Measurements from ENCODE around the gene PAGE1. TPM values are rescaled to one million over a fixed set of nuclear protein-coding genes. Genes with fewer than 3 reads are reported as not detected.

Gene PAGE1
- total and polyA plus RNA-seq, 10 of the 15 experiments (the other 5 are each of a cell fraction or from before 2014, with no cell fraction given) = not detected

DNA sequence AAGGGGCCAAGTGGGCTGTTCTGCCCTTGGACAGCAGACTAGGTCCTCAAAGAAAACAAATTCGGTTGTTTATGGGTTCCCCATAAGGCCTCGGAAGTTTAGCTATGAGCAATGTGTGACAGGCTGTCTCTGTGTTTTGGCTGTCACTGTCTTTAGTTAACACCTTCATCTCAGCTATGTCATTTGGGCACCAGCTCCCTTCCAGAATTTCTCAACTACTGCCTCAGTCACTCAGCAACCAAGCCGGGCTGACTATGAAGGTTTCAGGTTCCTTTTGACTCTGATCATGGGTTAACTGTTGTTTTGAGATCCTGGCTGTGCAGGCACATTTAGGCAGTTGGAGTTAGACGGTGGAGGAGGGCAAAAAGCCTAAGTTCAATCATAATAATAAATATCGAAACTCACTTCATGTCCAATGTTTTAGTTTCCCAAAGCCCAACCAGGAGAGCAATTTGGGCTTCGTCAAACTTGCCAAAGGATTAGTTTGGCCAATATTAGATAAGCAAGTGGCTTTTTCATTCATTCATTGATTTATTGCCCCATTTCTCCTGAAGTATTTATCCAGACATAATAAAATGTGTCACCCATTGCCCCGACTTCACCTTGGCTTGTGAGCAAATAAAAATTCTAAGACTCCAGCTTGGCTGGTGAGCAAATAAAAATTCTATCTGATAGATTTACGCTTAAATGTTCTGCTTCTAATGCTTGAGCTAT lies 9.1 kb upstream of the PAGE1 start:
- no peak overlapping the region for H3K9ac ChIP-seq (ENCODE audit: control insufficient read depth, insufficient read depth, low read length)
- BruUV-seq (replicated peaks) = no TSS peak
- in situ Hi-C loops (cut with MboI) (no loop called here), intact Hi-C loops (cut with micrococcal nuclease; ENCODE audit: unreplicated experiment) (no loop called here)
- H3K36me3 ChIP-seq (ENCODE audit: control insufficient read depth in 2 of 2, insufficient read depth in 2 of 2, low read length in 1 of 2) = no peaks in the 10 kb centered on the region
- ATAC-seq (no peak), FAIRE-seq (no peak), DNase-seq (ENCODE audit: low read depth, low spot score) (no peak)
- no peak overlapping the region for H3K4me3 ChIP-seq
- H3K4me1 ChIP-seq (ENCODE audit: control insufficient read depth, insufficient read depth, low read length) = no peaks in the 10 kb centered on the region
- TF ChIP-seq DPF2 (IDR thresholded peaks at IDR 0.05) (no peak), EP300 (IDR thresholded peaks at IDR 0.05; ENCODE audit: borderline replicate concordance in 1 of 2, control insufficient read depth in 1 of 2, low read depth in 2 of 2, low read length in 2 of 2) (no peak), RFX5 (IDR thresholded peaks at IDR 0.05; ENCODE audit: low read depth, low read length) (no peak), CEBPB (IDR thresholded peaks at IDR 0.05; ENCODE audit: borderline replicate concordance in 1 of 2, low read depth in 2 of 2, low read length in 2 of 2) (no peak), GABPA (IDR thresholded peaks at IDR 0.05; ENCODE audit: low read depth) (no peak)
- no peaks in the 10 kb centered on the region for H3K79me2 ChIP-seq (ENCODE audit: control insufficient read depth, insufficient read depth, low read length)
- H4K20me1 ChIP-seq (ENCODE audit: control insufficient read depth, insufficient read depth) = no peaks in the 10 kb centered on the region
- ChIA-PET SMC1A (ENCODE audit: uncharacterized antibody, unreplicated experiment) (no interaction called here), POLR2A (no interaction called here), CTCF (no interaction called here), RAD21 (ENCODE audit: unreplicated experiment) (no interaction called here)
- no peaks in the 10 kb centered on the region for H3K9me3 ChIP-seq (replicated peaks; ENCODE audit: control insufficient read depth, insufficient read depth, low read length)
- no peak overlapping the region for H3K4me2 ChIP-seq (ENCODE audit: control insufficient read depth, insufficient read depth)
- no peaks in the 10 kb centered on the region for H3K27me3 ChIP-seq (replicated peaks in 1 of 2; ENCODE audit: control insufficient read depth in 2 of 2, insufficient read depth in 2 of 2, low read length in 1 of 2)
- 4% methylated on average over 8 of the region's 8 CpGs for WGBS (ENCODE audit: insufficient coverage, insufficient replicate concordance, low lambda C conversion rate, missing lambda C conversion rate)
- H3K27ac ChIP-seq (ENCODE audit: control insufficient read depth, insufficient read depth) = no peak overlapping the region
- H2AFZ ChIP-seq (ENCODE audit: control insufficient read depth, low read depth, low read length) = no peak overlapping the region

DNA sequence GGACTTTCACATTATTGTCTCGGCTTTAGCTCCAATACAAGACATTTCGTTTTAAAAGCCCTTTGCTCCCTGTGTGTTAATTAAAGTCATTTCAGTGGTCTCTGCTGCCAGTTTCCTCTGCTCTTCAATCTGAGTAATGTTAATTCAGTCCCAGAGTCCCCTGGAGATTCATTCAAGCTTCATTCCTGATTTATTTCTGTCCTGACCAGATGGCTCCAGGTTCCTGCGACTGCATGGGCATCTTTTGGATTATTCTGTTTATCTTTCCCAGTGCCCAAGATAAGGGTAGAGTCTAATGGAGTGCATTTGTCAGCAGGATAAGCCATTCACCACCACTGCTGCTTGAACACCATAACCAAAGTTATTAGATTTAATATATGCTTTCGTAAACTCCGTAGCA lies 6.1 kb upstream of the PAGE1 start:
- FAIRE-seq (no peak), ATAC-seq (no peak), DNase-seq (ENCODE audit: low read depth, low spot score) (no peak)
- H3K4me1 ChIP-seq (ENCODE audit: control insufficient read depth, insufficient read depth, low read length) = no peaks in the 10 kb centered on the region
- BruUV-seq (replicated peaks) = no TSS peak
- H3K4me3 ChIP-seq = no peak overlapping the region
- no peak overlapping the region for H3K9ac ChIP-seq (ENCODE audit: control insufficient read depth, insufficient read depth, low read length)
- ChIA-PET SMC1A (ENCODE audit: uncharacterized antibody, unreplicated experiment) (no interaction called here), POLR2A (no interaction called here), RAD21 (ENCODE audit: unreplicated experiment) (no interaction called here), CTCF (no interaction called here)
- intact Hi-C loops (cut with micrococcal nuclease; ENCODE audit: unreplicated experiment) (no loop called here), in situ Hi-C loops (cut with MboI) (no loop called here)
- no peaks in the 10 kb centered on the region for H3K79me2 ChIP-seq (ENCODE audit: control insufficient read depth, insufficient read depth, low read length)
- no peaks in the 10 kb centered on the region for H3K36me3 ChIP-seq (ENCODE audit: control insufficient read depth in 2 of 2, insufficient read depth in 2 of 2, low read length in 1 of 2)
- 1% methylated on average over 5 of the region's 5 CpGs for WGBS (ENCODE audit: insufficient coverage, insufficient replicate concordance, low lambda C conversion rate, missing lambda C conversion rate)
- no peak overlapping the region for H3K4me2 ChIP-seq (ENCODE audit: control insufficient read depth, insufficient read depth)
- H2AFZ ChIP-seq (ENCODE audit: control insufficient read depth, low read depth, low read length) = no peak overlapping the region
- no peaks in the 10 kb centered on the region for H4K20me1 ChIP-seq (ENCODE audit: control insufficient read depth, insufficient read depth)
- no peaks in the 10 kb centered on the region for H3K27me3 ChIP-seq (replicated peaks in 1 of 2; ENCODE audit: control insufficient read depth in 2 of 2, insufficient read depth in 2 of 2, low read length in 1 of 2)
- no peak overlapping the region for H3K27ac ChIP-seq (ENCODE audit: control insufficient read depth, insufficient read depth)
- H3K9me3 ChIP-seq (replicated peaks; ENCODE audit: control insufficient read depth, insufficient read depth, low read length) = no peaks in the 10 kb centered on the region
- TF ChIP-seq, protein P1, sequence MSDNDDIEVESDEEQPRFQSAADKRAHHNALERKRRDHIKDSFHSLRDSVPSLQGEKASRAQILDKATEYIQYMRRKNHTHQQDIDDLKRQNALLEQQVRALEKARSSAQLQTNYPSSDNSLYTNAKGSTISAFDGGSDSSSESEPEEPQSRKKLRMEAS (IDR thresholded peaks at IDR 0.05; ENCODE audit: low read depth, low read length) = no peak
- TF ChIP-seq POLR2AphosphoS2 (IDR thresholded peaks at IDR 0.05; ENCODE audit: low read depth, low read length) = no peak
- no peak for TF ChIP-seq YY1 (IDR thresholded peaks at IDR 0.05; ENCODE audit: low read depth, low read length)
- TF ChIP-seq MTA2 (IDR thresholded peaks at IDR 0.05; ENCODE audit: low read depth) = no peak
- TF ChIP-seq IKZF2 (IDR thresholded peaks at IDR 0.05) = no peak
- no peak for TF ChIP-seq EP300 (IDR thresholded peaks at IDR 0.05; ENCODE audit: borderline replicate concordance in 1 of 2, control insufficient read depth in 1 of 2, low read depth in 2 of 2, low read length in 2 of 2)
- no peak for TF ChIP-seq SMARCA5 (IDR thresholded peaks at IDR 0.05)
- no peak for TF ChIP-seq FOXK2 (IDR thresholded peaks at IDR 0.05)
- TF ChIP-seq RCOR1 (conservative IDR thresholded peaks at IDR 0.05; ENCODE audit: low read depth, low read length) = no peak
- no peak for TF ChIP-seq SMAD5 (IDR thresholded peaks at IDR 0.05; ENCODE audit: low read depth)
- no peak for TF ChIP-seq RAD21 (IDR thresholded peaks at IDR 0.05; ENCODE audit: insufficient read depth, low read depth, low read length)
- no peak for TF ChIP-seq SIN3A (IDR thresholded peaks at IDR 0.05; ENCODE audit: low read depth, low read length)
- TF ChIP-seq MTA3 (IDR thresholded peaks at IDR 0.05; ENCODE audit: borderline replicate concordance, low read length) = no peak
- TF ChIP-seq KDM1A (IDR thresholded peaks at IDR 0.05; ENCODE audit: borderline replicate concordance) = no peak
- no peak for TF ChIP-seq MXI1 (IDR thresholded peaks at IDR 0.05; ENCODE audit: low read depth, low read length)
